ENCODE measurements around the gene SMIM21. TPM values are rescaled to one million over a fixed set of nuclear protein-coding genes. Genes with fewer than 3 reads are reported as not detected.

Gene SMIM21
- total RNA-seq, 3 donors from 2014 or later, result not detected

- Histone ChIP-seq H3K4me3 (no peak overlapping the region), H3K27me3 (no peaks in the 10 kb centered on the region), H3K9me3 (no peaks in the 10 kb centered on the region), H3K4me1 (no peaks in the 10 kb centered on the region), H3K36me3 (no peaks in the 10 kb centered on the region), H3K27ac (no peak overlapping the region)
- DNase-seq (ENCODE audit: low spot score in 2 of 2), result no peak
- TF ChIP-seq CTCF (IDR thresholded peaks at IDR 0.05) (no peak), POLR2A (IDR thresholded peaks at IDR 0.05) (no peak), POLR2AphosphoS5 (IDR thresholded peaks at IDR 0.05) (no peak)
- intact Hi-C loops (cut with DNase I; ENCODE audit: low total_unique reads), result no loop called here
Measured at GRCh38 chr18:75395137-75395536, 32.4 kb downstream of the SMIM21 start.

- Histone ChIP-seq H3K4me3 (no peak overlapping the region), H3K27ac (no peak overlapping the region), H3K9me3 (no peaks in the 10 kb centered on the region), H3K4me1 (no peaks in the 10 kb centered on the region), H3K27me3 (no peaks in the 10 kb centered on the region), H3K36me3 (no peaks in the 10 kb centered on the region)
- TF ChIP-seq POLR2AphosphoS5 (IDR thresholded peaks at IDR 0.05), result no peak
- TF ChIP-seq POLR2A (IDR thresholded peaks at IDR 0.05), result no peak
- TF ChIP-seq CTCF (IDR thresholded peaks at IDR 0.05), result no peak
- DNase-seq (ENCODE audit: low spot score in 2 of 2), result no peak
- intact Hi-C loops (cut with DNase I; ENCODE audit: low total_unique reads), result no loop called here
Measured at GRCh38 chr18:75393721-75394120, 33.8 kb downstream of the SMIM21 start.

- Histone ChIP-seq H3K36me3 (no peaks in the 10 kb centered on the region), H3K9me3 (no peaks in the 10 kb centered on the region), H3K4me1 (no peaks in the 10 kb centered on the region), H3K4me3 (no peak overlapping the region), H3K27me3 (no peaks in the 10 kb centered on the region), H3K27ac (no peak overlapping the region)
- intact Hi-C loops (cut with DNase I; ENCODE audit: low total_unique reads), result no loop called here
- TF ChIP-seq CTCF (IDR thresholded peaks at IDR 0.05) (no peak), POLR2AphosphoS5 (IDR thresholded peaks at IDR 0.05) (no peak)
- no peak for DNase-seq (ENCODE audit: low spot score in 2 of 2)
Measured at GRCh38 chr18:75392226-75392578, 35.3 kb downstream of the SMIM21 start.

- no peak for TF ChIP-seq POLR2A (IDR thresholded peaks at IDR 0.05)
- TF ChIP-seq CTCF (IDR thresholded peaks at IDR 0.05), result no peak
- no peak for TF ChIP-seq POLR2AphosphoS5 (IDR thresholded peaks at IDR 0.05)
- Histone ChIP-seq H3K27ac (no peak overlapping the region), H3K27me3 (no peaks in the 10 kb centered on the region), H3K4me1 (no peaks in the 10 kb centered on the region), H3K36me3 (no peaks in the 10 kb centered on the region), H3K9me3 (no peaks in the 10 kb centered on the region), H3K4me3 (no peak overlapping the region)
- DNase-seq (ENCODE audit: low spot score in 2 of 2), result no peak
- intact Hi-C loops (cut with DNase I; ENCODE audit: low total_unique reads), result no loop called here
Measured at GRCh38 chr18:75391279-75392225, 36.0 kb downstream of the SMIM21 start.

- TF ChIP-seq POLR2AphosphoS5 (IDR thresholded peaks at IDR 0.05), result no peak
- TF ChIP-seq CTCF (IDR thresholded peaks at IDR 0.05), result no peak
- no peak for TF ChIP-seq POLR2A (IDR thresholded peaks at IDR 0.05)
Measured at GRCh38 chr18:75390854-75391253, 36.6 kb downstream of the SMIM21 start.

More at GRCh38 chr18:75390854-75391253, 36.6 kb downstream of the SMIM21 start:
- Histone ChIP-seq H3K4me3 (no peak overlapping the region), H3K4me1 (no peaks in the 10 kb centered on the region), H3K27me3 (no peaks in the 10 kb centered on the region), H3K9me3 (no peaks in the 10 kb centered on the region), H3K36me3 (no peaks in the 10 kb centered on the region), H3K27ac (no peak overlapping the region)
- no peak for DNase-seq (ENCODE audit: low spot score in 2 of 2)
- intact Hi-C loops (cut with DNase I; ENCODE audit: low total_unique reads), result no loop called here

Data from breast epithelium (tissue), 4 donors.